Esophagus (tissue), 2 donors: ENCODE measurements around the gene EPS8L1. TPM values are rescaled to one million over a fixed set of nuclear protein-coding genes. Genes with fewer than 3 reads are reported as not detected.

Source experiments
- H3K27ac ChIP-seq, 2 donors: one replicate each; pipeline ENCODE4 v1.5.1; 2013; ENCODE audit warnings: low read depth in 2 of 2, mild to moderate bottlenecking in 2 of 2, inconsistent platforms in 1 of 2, low read length in 1 of 2, moderate library complexity in 1 of 2
- H3K27me3 ChIP-seq, 2 donors: one replicate each; pipeline ENCODE4 v1.6.1; 2013; ENCODE audit warnings: low read length in 2 of 2, control low read depth in 1 of 2, mild to moderate bottlenecking in 1 of 2; ENCODE audit not compliant: insufficient read depth in 2 of 2, control insufficient read depth in 1 of 2
- H3K36me3 ChIP-seq, 2 donors: one replicate each; pipeline ENCODE4 v1.6.1; 2013; ENCODE audit warnings: low read length in 1 of 2; ENCODE audit not compliant: control insufficient read depth in 2 of 2, insufficient read depth in 2 of 2
- H3K4me1 ChIP-seq, 2 donors: one replicate each; pipeline ENCODE4 v1.6.1; 2013; ENCODE audit warnings: low read length in 1 of 2; ENCODE audit not compliant: control insufficient read depth in 2 of 2, insufficient read depth in 2 of 2
- H3K4me3 ChIP-seq, 2 donors: one replicate each; pipeline ENCODE4 v1.5.1; 2013; ENCODE audit warnings: low read length in 2 of 2, mild to moderate bottlenecking in 2 of 2, low read depth in 1 of 2, moderate library complexity in 1 of 2
- H3K9me3 ChIP-seq, 2 donors: one replicate each; pipeline ENCODE4 v1.6.1; 2013; ENCODE audit warnings: mild to moderate bottlenecking in 2 of 2, low read depth in 1 of 2, low read length in 1 of 2, moderate library complexity in 1 of 2; ENCODE audit not compliant: control insufficient read depth in 2 of 2, insufficient read depth in 1 of 2
- WGBS, 2 donors: extraction: QIAGEN DNeasy Blood & Tissue Kit; methylation state at CpG; one replicate each; pipeline ENCODE4 v1.1.7; 2013; 5-methylcytosine and 5-hydroxymethylcytosine counted together
- polyA plus RNA-seq, 2 donors: library from polyadenylated mRNA; stranded (reverse); fragments of 200-250 nt; gene quantifications; one replicate each; pipeline ENCODE4 v1.2.3, GENCODE V29; 2013
- donor health status: healthy with polysubstance abuse.
- donor health status: Bipolar disorder and iron deficiency.

EPS8L1 gene
- polyA plus RNA-seq, 2 donors = 578 to 1,427 TPM

DNA sequence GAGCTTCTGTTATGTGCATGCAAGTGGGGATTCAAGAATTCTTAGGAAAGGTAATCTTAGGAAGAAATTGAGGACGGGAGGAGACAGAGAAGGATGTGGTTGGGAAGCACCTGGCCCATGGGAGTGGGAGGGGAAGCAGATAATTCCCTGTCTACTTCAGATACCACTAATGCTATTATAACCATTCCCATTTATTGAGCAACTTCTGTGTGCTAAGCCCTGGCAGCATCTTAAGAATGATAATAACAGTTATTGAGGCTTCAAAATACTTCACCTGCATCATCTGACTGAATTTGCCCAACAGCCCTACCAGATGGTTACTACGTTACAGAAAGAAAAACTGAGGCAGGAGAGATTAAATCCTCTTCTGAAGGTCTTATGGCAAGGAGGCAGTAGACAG lies 1.4 kb downstream of the EPS8L1 start:
- Histone ChIP-seq H3K4me1 (peaks cover 0 to 20% of the 10 kb centered on the region in 2 donors), H3K9me3 (peaks cover 0 to 13% of the 10 kb centered on the region in 2 donors), H3K36me3 (peaks cover 0 to 2% of the 10 kb centered on the region in 2 donors), H3K4me3 (peak overlapping the region; percentile 33 to 48), H3K27me3 (no peaks in the 10 kb centered on the region), H3K27ac (peak overlapping the region in 1 of 2 donors; percentile 51)
- WGBS, 2 donors = 68 to 70% methylated on average over 2 of the region's 2 CpGs

DNA sequence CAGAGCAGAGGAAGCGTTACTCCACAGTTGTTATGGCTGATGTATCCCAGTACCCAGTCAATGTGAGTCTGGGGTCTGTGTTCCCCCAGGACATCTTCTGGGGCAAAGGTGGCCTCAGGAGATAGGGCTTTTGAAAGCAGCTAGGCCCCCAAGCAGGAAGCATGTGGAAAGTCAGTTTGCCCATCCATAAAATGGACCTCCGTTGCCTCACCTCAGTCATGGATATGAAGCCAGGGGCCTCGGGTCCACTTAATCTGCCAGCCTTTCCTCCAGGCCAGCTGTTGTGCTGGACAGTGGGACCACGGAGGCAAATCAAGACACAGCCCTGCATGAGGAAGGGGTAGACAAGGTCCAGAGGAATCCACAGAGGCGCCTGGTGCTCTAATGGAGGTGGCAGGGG lies 3.3 kb downstream of the EPS8L1 start:
- Histone ChIP-seq H3K4me3 (peak overlapping the region; percentile 48 to 66), H3K27ac (peak overlapping the region in 1 of 2 donors; percentile 82), H3K36me3 (peaks cover 0 to 2% of the 10 kb centered on the region in 2 donors), H3K9me3 (peaks cover 0 to 17% of the 10 kb centered on the region in 2 donors), H3K27me3 (no peaks in the 10 kb centered on the region), H3K4me1 (peaks cover 0 to 24% of the 10 kb centered on the region in 2 donors)
- WGBS, 2 donors = 79 to 89% methylated on average over 5 of the region's 5 CpGs

- 77 to 79% methylated on average over 19 of the region's 19 CpGs for WGBS, 2 donors
- H3K36me3 ChIP-seq = peaks cover 0 to 2% of the 10 kb centered on the region in 2 donors
- H3K4me1 ChIP-seq = peaks cover 0 to 24% of the 10 kb centered on the region in 2 donors
- H3K27me3 ChIP-seq = no peaks in the 10 kb centered on the region
- peak overlapping the region; percentile 48 to 66 for H3K4me3 ChIP-seq
- peaks cover 0 to 15% of the 10 kb centered on the region in 2 donors for H3K9me3 ChIP-seq
- H3K27ac ChIP-seq = peak overlapping the region; percentile 9 to 82
Measured at GRCh38 chr19:55079400-55080038, 3.9 kb downstream of the EPS8L1 start.

- Histone ChIP-seq H3K27ac (peak overlapping the region; percentile 69 to 82), H3K9me3 (peaks cover 0 to 15% of the 10 kb centered on the region in 2 donors), H3K36me3 (peaks cover 0 to 2% of the 10 kb centered on the region in 2 donors), H3K4me1 (peaks cover 0 to 24% of the 10 kb centered on the region in 2 donors), H3K4me3 (peak overlapping the region; percentile 48 to 66), H3K27me3 (no peaks in the 10 kb centered on the region)
- 5 to 7% methylated on average over 55 of the region's 55 CpGs for WGBS, 2 donors
Measured at GRCh38 chr19:55080121-55080967, 4.7 kb downstream of the EPS8L1 start.

DNA sequence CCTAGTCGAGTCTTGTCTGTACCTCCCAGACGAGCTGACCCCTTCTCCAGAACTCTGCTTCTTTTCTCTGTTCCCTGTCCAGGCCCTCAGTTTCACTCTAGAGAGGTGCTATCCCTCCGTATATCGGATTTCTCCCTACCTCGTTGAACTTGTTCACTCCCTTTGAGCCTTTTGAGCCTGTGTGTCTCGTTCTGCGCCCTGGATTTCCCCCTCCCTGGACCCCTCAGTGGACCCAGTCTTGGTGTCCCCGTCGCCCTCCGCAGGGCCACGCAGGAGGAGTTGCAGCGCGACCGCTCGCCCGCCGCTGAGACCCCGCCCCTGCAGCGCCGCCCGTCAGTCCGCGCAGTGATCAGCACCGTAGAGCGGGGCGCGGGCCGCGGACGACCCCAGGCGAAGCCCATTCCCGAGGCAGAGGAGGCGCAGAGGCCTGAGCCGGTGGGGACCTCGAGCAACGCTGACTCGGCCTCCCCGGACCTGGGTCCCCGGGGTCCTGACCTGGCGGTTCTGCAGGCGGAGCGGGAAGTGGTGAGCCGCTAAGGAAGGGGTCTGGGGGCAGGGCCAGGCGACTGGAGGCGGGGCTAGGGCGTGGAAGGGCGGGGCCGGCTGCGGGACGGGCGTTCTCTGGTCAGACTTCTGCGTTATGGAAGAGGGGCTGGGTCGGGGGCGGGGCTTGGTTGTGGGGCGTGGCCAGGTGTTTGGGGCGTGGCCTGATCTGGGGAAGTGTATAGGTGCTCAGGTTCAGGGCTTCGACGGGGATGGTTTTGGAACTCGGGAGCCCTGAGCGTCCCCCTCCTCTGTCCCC lies 5.5 kb downstream of the EPS8L1 start:
- peaks cover 0 to 2% of the 10 kb centered on the region in 2 donors for H3K36me3 ChIP-seq
- H3K9me3 ChIP-seq = peaks cover 0 to 15% of the 10 kb centered on the region in 2 donors
- peak overlapping the region; percentile 69 to 82 for H3K27ac ChIP-seq
- no peaks in the 10 kb centered on the region for H3K27me3 ChIP-seq
- peaks cover 0 to 24% of the 10 kb centered on the region in 2 donors for H3K4me1 ChIP-seq
- 3% methylated on average over 60 of the region's 60 CpGs for whole genome bisulfite sequencing, 2 donors
- H3K4me3 ChIP-seq = peak overlapping the region; percentile 48 to 66

- 8 to 22% methylated on average over 18 to 22 of the region's 22 CpGs for WGBS, 2 donors
- Histone ChIP-seq H3K27ac (peak overlapping the region in 1 of 2 donors; percentile 18), H3K4me3 (peak overlapping the region; percentile 32 to 48), H3K36me3 (peaks cover 0 to 2% of the 10 kb centered on the region in 2 donors), H3K4me1 (peaks cover 0 to 24% of the 10 kb centered on the region in 2 donors), H3K9me3 (peaks cover 0 to 15% of the 10 kb centered on the region in 2 donors), H3K27me3 (no peaks in the 10 kb centered on the region)
Measured at GRCh38 chr19:55081770-55082019, 6.0 kb downstream of the EPS8L1 start.

GRCh38 chr19:55082020-55082851 lies 6.6 kb downstream of the EPS8L1 start:
- H3K36me3 ChIP-seq = peaks cover 0 to 2% of the 10 kb centered on the region in 2 donors
- no peaks in the 10 kb centered on the region for H3K27me3 ChIP-seq
- peak overlapping the region; percentile 32 to 48 for H3K4me3 ChIP-seq
- H3K27ac ChIP-seq = peak overlapping the region in 1 of 2 donors; percentile 47
- H3K9me3 ChIP-seq = peaks cover 0 to 15% of the 10 kb centered on the region in 2 donors
- peaks cover 0 to 26% of the 10 kb centered on the region in 2 donors for H3K4me1 ChIP-seq
- 16 to 27% methylated on average over 62 to 64 of the region's 64 CpGs for WGBS, 2 donors

DNA sequence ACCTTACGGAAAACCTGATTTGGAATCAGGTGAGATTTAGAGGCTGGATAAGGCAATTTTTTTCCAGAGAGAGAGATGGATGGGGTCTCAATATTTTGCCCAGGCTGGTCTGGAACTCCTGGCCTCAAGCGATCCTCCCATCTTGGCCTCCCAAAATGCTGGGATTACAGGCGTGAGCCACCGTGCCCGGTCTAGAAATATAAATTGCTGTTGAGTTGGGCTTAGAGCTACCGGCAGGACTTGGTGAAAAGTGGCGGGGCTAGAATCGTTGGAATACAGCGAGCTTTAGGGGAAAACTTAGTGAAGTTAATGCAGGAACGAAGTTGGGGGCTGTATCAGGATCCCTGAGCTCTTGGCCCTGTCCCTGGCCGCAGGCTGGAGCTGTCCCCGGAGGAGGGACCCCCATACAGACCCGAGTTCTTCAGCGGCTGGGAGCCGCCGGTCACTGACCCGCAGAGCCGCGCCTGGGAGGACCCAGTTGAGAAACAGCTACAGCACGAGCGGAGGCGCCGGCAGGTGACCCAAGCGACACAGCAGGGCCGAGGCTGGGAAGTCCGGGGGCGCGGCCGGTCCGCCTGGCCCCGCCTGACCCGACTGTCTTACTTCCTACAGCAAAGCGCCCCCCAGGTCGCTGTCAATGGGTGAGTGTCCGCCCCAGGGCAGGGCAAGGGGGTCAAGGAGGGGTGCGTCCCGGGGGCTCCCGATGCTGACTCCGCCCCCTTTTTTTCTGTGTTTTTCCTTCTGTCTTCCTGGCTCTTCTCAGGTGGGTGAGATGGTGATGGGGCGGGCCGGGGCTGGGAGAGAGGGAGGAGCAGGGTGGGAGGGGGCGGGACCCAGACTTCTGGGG lies 7.6 kb downstream of the EPS8L1 start:
- Histone ChIP-seq H3K27me3 (no peaks in the 10 kb centered on the region), H3K36me3 (peaks cover 0 to 2% of the 10 kb centered on the region in 2 donors), H3K9me3 (peaks cover 0 to 15% of the 10 kb centered on the region in 2 donors), H3K27ac (no peak overlapping the region), H3K4me1 (peaks cover 0 to 36% of the 10 kb centered on the region in 2 donors), H3K4me3 (peak overlapping the region in 1 of 2 donors; percentile 35)
- WGBS, 2 donors = 47 to 52% methylated on average over 42 of the region's 42 CpGs
